ENCODE data around the gene LRP5. TPM values are rescaled to one million over a fixed set of nuclear protein-coding genes. Genes with fewer than 3 reads are reported as not detected.

Gene LRP5
- total RNA-seq, 2 donors from 2014 or later, result 48.3 to 57.1 TPM

DNA sequence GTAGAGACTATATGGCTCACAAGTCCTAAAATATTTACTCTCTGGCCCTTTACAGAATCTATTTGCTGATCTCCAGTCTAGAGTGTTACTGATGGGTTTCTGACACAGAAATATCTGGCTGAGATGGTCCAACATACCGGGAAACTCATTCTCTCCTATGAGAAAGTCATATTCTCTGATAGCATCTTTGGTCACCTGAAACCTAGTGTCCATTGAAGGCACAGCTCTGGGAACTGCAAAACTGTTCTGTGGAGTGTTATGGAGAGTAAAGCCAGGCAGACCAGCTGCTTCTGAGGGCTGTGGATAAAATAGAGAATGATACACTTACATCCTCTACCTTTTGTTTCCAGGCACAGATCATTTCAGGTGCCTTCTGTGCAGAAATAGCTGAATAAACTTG is 38.1 kb upstream of the LRP5 start:
- intact Hi-C loops (cut with DNase I), result loop anchor here (5.0 kb wide), 3 partner anchors 38 to 183 kb away; partner anchors contain the start of gene LRP5
- TF ChIP-seq, protein P1, sequence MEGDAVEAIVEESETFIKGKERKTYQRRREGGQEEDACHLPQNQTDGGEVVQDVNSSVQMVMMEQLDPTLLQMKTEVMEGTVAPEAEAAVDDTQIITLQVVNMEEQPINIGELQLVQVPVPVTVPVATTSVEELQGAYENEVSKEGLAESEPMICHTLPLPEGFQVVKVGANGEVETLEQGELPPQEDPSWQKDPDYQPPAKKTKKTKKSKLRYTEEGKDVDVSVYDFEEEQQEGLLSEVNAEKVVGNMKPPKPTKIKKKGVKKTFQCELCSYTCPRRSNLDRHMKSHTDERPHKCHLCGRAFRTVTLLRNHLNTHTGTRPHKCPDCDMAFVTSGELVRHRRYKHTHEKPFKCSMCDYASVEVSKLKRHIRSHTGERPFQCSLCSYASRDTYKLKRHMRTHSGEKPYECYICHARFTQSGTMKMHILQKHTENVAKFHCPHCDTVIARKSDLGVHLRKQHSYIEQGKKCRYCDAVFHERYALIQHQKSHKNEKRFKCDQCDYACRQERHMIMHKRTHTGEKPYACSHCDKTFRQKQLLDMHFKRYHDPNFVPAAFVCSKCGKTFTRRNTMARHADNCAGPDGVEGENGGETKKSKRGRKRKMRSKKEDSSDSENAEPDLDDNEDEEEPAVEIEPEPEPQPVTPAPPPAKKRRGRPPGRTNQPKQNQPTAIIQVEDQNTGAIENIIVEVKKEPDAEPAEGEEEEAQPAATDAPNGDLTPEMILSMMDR (IDR thresholded peaks at IDR 0.05), result no peak
- TF ChIP-seq POLR2AphosphoS5 (IDR thresholded peaks at IDR 0.05) (no peak), POLR2A (IDR thresholded peaks at IDR 0.05) (no peak)
- no peaks in the 10 kb centered on the region for H3K4me1 ChIP-seq (replicated peaks)
- H3K9me3 ChIP-seq, result no peaks in the 10 kb centered on the region
- H3K27ac ChIP-seq, result no peak overlapping the region
- H3K36me3 ChIP-seq, result no peaks in the 10 kb centered on the region
- no peak for DNase-seq (ENCODE audit: low spot score)
- H3K4me3 ChIP-seq, result no peak overlapping the region
- WGBS, result 61% methylated on average over 1 of the region's 1 CpG
- no peaks in the 10 kb centered on the region for H3K27me3 ChIP-seq (replicated peaks; ENCODE audit: insufficient read depth)

DNA sequence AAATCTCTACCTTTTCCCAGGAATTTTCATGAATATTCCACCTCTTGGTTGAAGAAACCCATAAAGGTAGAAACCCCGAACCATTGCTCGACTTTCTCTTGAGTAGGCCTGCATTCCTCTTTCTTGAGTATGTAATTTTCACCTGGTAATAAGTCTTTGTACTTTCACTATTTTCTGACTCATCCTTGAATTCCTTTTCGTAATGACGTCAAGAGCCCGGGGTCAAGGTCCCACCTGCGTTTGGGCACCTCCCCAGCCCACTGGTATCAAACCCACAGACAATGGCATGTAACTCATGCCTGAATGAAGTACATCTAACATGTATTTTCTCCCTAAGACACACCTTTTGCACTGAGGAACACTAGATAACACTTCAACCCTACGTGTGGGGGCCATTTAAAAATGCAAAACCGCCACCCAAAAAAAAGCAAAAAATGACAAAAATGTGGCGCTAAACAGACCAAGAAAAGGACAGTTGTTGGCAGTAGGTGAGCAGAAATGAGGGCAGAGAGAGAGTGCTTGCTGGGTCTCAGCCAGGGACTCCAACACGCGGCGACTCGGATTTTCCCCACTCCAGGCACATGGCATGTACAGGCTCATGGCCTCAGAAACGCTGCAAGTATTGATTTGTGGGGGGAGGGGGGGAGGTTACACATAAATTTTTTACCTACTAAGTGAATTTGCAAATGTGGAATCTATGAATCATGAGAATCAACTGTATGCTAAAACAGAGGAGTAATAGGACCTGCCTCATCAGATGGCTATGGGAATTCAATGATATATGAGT is 36.5 kb upstream of the LRP5 start:
- no peaks in the 10 kb centered on the region for H3K27me3 ChIP-seq (replicated peaks; ENCODE audit: insufficient read depth)
- no peak overlapping the region for H3K27ac ChIP-seq
- H3K36me3 ChIP-seq, result no peaks in the 10 kb centered on the region
- no peak for DNase-seq (ENCODE audit: low spot score)
- WGBS, result 87% methylated on average over 14 of the region's 14 CpGs
- TF ChIP-seq POLR2A (IDR thresholded peaks at IDR 0.05), result no peak
- TF ChIP-seq, protein P1 (IDR thresholded peaks at IDR 0.05), result no peak
- no peak for TF ChIP-seq POLR2AphosphoS5 (IDR thresholded peaks at IDR 0.05)
- intact Hi-C loops (cut with DNase I), result no loop called here
- H3K4me3 ChIP-seq, result no peak overlapping the region
- no peaks in the 10 kb centered on the region for H3K9me3 ChIP-seq
- no peaks in the 10 kb centered on the region for H3K4me1 ChIP-seq (replicated peaks)

DNA sequence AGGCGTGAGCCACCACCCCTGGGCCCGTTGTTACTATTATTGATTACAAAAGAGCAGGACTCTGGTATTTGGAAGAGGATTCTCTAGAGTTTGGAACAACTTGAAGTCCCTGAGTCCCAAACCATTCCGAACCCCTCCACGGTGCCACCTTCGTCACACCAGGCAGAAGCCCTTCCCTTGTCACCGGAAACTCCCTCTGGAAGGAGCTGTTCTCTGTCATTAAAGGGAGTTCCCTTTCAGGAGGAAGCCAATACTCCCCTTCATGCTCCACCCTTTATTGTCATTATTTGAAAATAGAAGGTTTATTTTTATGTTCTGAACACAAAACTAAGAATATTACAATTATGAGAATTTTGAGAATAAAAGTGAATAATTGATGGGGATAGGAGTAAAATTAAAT is 35.5 kb upstream of the LRP5 start:
- Histone ChIP-seq H3K27me3 (replicated peaks; ENCODE audit: insufficient read depth) (no peaks in the 10 kb centered on the region), H3K36me3 (no peaks in the 10 kb centered on the region), H3K4me3 (no peak overlapping the region), H3K4me1 (replicated peaks) (no peaks in the 10 kb centered on the region), H3K27ac (no peak overlapping the region), H3K9me3 (no peaks in the 10 kb centered on the region)
- TF ChIP-seq POLR2AphosphoS5 (IDR thresholded peaks at IDR 0.05) (no peak), POLR2A (IDR thresholded peaks at IDR 0.05) (no peak)
- TF ChIP-seq, protein P1 (IDR thresholded peaks at IDR 0.05), result no peak
- intact Hi-C loops (cut with DNase I), result no loop called here
- WGBS, result 93% methylated on average over 6 of the region's 6 CpGs
- no peak for DNase-seq (ENCODE audit: low spot score)

DNA sequence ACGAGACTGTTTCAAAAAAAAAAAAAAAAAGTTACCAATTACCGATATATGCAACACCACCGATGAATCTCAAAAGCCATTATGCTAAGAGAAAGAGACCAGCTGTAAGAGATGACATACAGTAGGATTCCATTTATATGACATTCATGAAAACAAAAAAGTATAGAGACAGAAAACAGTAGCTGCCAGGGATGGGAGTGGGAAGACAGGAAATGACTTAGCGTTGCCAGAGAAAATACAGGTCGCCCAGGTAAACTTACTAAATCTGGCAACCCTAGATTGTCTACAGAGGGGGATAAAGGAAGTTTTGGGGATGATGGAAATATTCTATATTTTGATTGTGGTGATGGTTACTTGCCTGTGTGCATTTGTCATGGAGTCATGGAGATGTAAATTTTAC is 32.7 kb upstream of the LRP5 start:
- DNase-seq (ENCODE audit: low spot score), result no peak
- Histone ChIP-seq H3K36me3 (no peaks in the 10 kb centered on the region), H3K27me3 (replicated peaks; ENCODE audit: insufficient read depth) (no peaks in the 10 kb centered on the region), H3K4me3 (no peak overlapping the region), H3K27ac (no peak overlapping the region), H3K4me1 (replicated peaks) (no peaks in the 10 kb centered on the region), H3K9me3 (no peaks in the 10 kb centered on the region)
- whole genome bisulfite sequencing, result 67% methylated on average over 5 of the region's 5 CpGs
- no peak for TF ChIP-seq POLR2AphosphoS5 (IDR thresholded peaks at IDR 0.05)
- no peak for TF ChIP-seq POLR2A (IDR thresholded peaks at IDR 0.05)
- TF ChIP-seq, protein P1 (IDR thresholded peaks at IDR 0.05), result no peak
- intact Hi-C loops (cut with DNase I), result no loop called here
